H1 (cell line): Measurements from ENCODE around the gene ARHGAP26. TPM values are rescaled to one million over a fixed set of nuclear protein-coding genes. Genes with fewer than 3 reads are reported as not detected.

Experiments
- BCL11A ChIP-seq, 2 experiments: IDR thresholded peaks; one replicate each; pipeline ENCODE4 v1.6.1; 2011; ENCODE audit warnings: low read depth in 2 of 2, low read length in 2 of 2, mild to moderate bottlenecking in 2 of 2
- HDAC6 ChIP-seq: IDR thresholded peaks from one replicate; pipeline ENCODE4 v1.7.1; 2012; ENCODE audit warnings: low read depth, mild to moderate bottlenecking, inconsistent platforms, low read length, moderate library complexity
- MAFK ChIP-seq: IDR thresholded peaks from 2 replicates; pipeline ENCODE4 v1.6.1; 2012; ENCODE audit warnings: low read depth, mild to moderate bottlenecking, improper control_type of control experiment, low read length
- RFX5 ChIP-seq: IDR thresholded peaks from 2 replicates; pipeline ENCODE4 v1.6.1; 2011; ENCODE audit warnings: low read depth, low read length, improper control_type of control experiment, borderline replicate concordance
- SP4 ChIP-seq: IDR thresholded peaks from 2 replicates; pipeline ENCODE4 v1.6.1; 2012; ENCODE audit warnings: low read length, inconsistent platforms
- TAF7 ChIP-seq: optimal IDR thresholded peaks from 2 replicates; pipeline ENCODE3; 2011; ENCODE audit warnings: low read depth, mild to moderate bottlenecking, inconsistent platforms, low read length, moderate library complexity, borderline replicate concordance
- polyA plus RNA-seq, 7 experiments: library from polyadenylated mRNA; depleted of rRNA in 3 of 7; stranded (reverse) in 5 of 7; unstranded in 2 of 7; fragments of >200 nt in 5 of 7; fragments of 200-250 nt in 2 of 7; gene quantifications; 1 replicate in 5 of 7; 2 replicates in 1 of 7; 4 replicates in 1 of 7; pipeline versions ENCODE4 v1.2.1 to v1.2.3, GENCODE V29; 2011 to 2013; ENCODE audit warnings: missing spikeins in 2 of 7, mixed read lengths in 2 of 7
- total RNA-seq: library from RNA; stranded (reverse); fragmentation: NEBNext Ultra II Directional; extraction: Animal tissue kit (Norgen Biotek cat#: 25700); gene quantifications from 2 replicates; pipeline ENCODE4 v1.2.1, GENCODE V29; 2021

Gene ARHGAP26
- total and polyA plus RNA-seq, 2 of the 8 experiments (the other 6 are each of a cell fraction or from before 2014, with no cell fraction given) = 7.1 to 24.8 TPM

GRCh38 chr5:142937374-142937773 lies 167.2 kb downstream of the ARHGAP26 start (continued):
- TF ChIP-seq SP4 (no peak), TAF7 (no peak), BCL11A (IDR thresholded peaks at IDR 0.05; ENCODE audit: low read depth in 2 of 2, low read length in 2 of 2) (no peak), RFX5 (no peak), MAFK (no peak), HDAC6 (no peak)
